ENCODE data around the gene COL5A3. TPM values are rescaled to one million over a fixed set of nuclear protein-coding genes. Genes with fewer than 3 reads are reported as not detected.

Gene COL5A3
- total and polyA plus RNA-seq, 2 of the 13 experiments (the other 11 are each of a cell fraction or from before 2014, with no cell fraction given): 0.02 TPM; not detected in 1

- Histone ChIP-seq H3K79me2 (ENCODE audit: insufficient read depth, low read length) (no peaks in the 10 kb centered on the region), H3K27me3 (ENCODE audit: control insufficient read depth in 1 of 2, insufficient read depth in 2 of 2, low read length in 2 of 2) (peaks cover 0 to 4% of the 10 kb centered on the region in 2 experiments; a peak in 2 of 5 replicates), H2AFZ (ENCODE audit: low read length) (no peak overlapping the region), H3K27ac (ENCODE audit: extremely low read length, insufficient read depth, low read length) (no peak overlapping the region), H3K4me3 (replicated peaks in 1 of 3; ENCODE audit: insufficient read depth in 1 of 3, low read depth in 2 of 3, low read length in 3 of 3) (no peak overlapping the region), H3K9me3 (ENCODE audit: low read length) (no peaks in the 10 kb centered on the region), H3K9ac (ENCODE audit: insufficient read depth, low read depth, low read length) (no peak overlapping the region), H3K4me2 (ENCODE audit: low read depth, low read length) (no peak overlapping the region), H4K20me1 (ENCODE audit: insufficient read depth, low read length) (no peaks in the 10 kb centered on the region), H3K36me3 (replicated peaks in 1 of 2; ENCODE audit: control insufficient read depth in 1 of 2, insufficient read depth in 2 of 2, low read length in 2 of 2) (no peaks in the 10 kb centered on the region), H3K4me1 (ENCODE audit: insufficient read depth, low read length) (no peaks in the 10 kb centered on the region)
- WGBS (ENCODE audit: low lambda C conversion rate): 44% methylated on average over 8 of the region's 8 CpGs
- DNase-seq (ENCODE audit: low spot score) (no peak), ATAC-seq (no peak), FAIRE-seq (no peak)
- no peak for TF ChIP-seq PCBP2 (optimal IDR thresholded peaks at IDR 0.05; ENCODE audit: low read depth, low read length, poor library complexity, severe bottlenecking)
- no peak for TF ChIP-seq ZFP36L1 (CRISPR knock-in tag; IDR thresholded peaks at IDR 0.05)
- TF ChIP-seq ZBTB40 (IDR thresholded peaks at IDR 0.05): no peak
- no peak for TF ChIP-seq ZBTB40 (CRISPR knock-in tag; IDR thresholded peaks at IDR 0.05)
- no peak for TF ChIP-seq ZNF782 (CRISPR knock-in tag; IDR thresholded peaks at IDR 0.05; ENCODE audit: borderline replicate concordance)
- TF ChIP-seq AHDC1 (CRISPR knock-in tag; IDR thresholded peaks at IDR 0.05; ENCODE audit: borderline replicate concordance): no peak
- TF ChIP-seq PREB (CRISPR knock-in tag; IDR thresholded peaks at IDR 0.05): no peak
- in situ Hi-C loops (cut with HindIII; ENCODE audit: extremely low pct_ligation_motif_present, low pct_unique_long_range_greater_than_20kb) (no loop called here), intact Hi-C loops (cut with micrococcal nuclease; ENCODE audit: unreplicated experiment) (no loop called here)
- CTCF ChIA-PET (ENCODE audit: low intra/inter-chr PET ratio, low total read pairs): no interaction called here
- BruUV-seq (replicated peaks): no TSS peak
- POLR2A ChIA-PET: no interaction called here
These were observed 23.5 kb downstream of the COL5A3 start for GRCh38 chr19:9986787-9987281.
